H9 (cell line): Measurements from ENCODE around the gene CEP164. TPM values are rescaled to one million over a fixed set of nuclear protein-coding genes. Genes with fewer than 3 reads are reported as not detected.

ENCODE experiments used
- DNase-seq: peaks from one replicate; pipeline ENCODE4 v3.0.0-alpha.2; 2017
- H2AFZ ChIP-seq: one replicate; pipeline ENCODE4 v1.6.1; 2013; ENCODE audit warnings: mild to moderate bottlenecking, low read length, control low read depth, moderate library complexity
- H2AK5ac ChIP-seq: 2 replicates; pipeline ENCODE4 v1.6.1; 2013; ENCODE audit warnings: low read length, control low read depth, mixed read lengths; ENCODE audit not compliant: insufficient read length
- H2BK120ac ChIP-seq: one replicate; pipeline ENCODE4 v1.6.1; 2013; ENCODE audit warnings: low read depth, mild to moderate bottlenecking, low read length, control low read depth, inconsistent platforms; ENCODE audit not compliant: poor library complexity, severe bottlenecking
- H2BK12ac ChIP-seq: 2 replicates; pipeline ENCODE4 v1.6.1; 2013; ENCODE audit warnings: low read length, control low read depth, mixed read lengths, low read depth; ENCODE audit not compliant: insufficient read length
- H2BK15ac ChIP-seq: 2 replicates; pipeline ENCODE4 v1.6.1; 2013; ENCODE audit warnings: low read depth, low read length, control low read depth
- H2BK20ac ChIP-seq: one replicate; pipeline ENCODE4 v1.6.1; 2013; ENCODE audit warnings: low read depth, mild to moderate bottlenecking, low read length, control low read depth, inconsistent platforms; ENCODE audit not compliant: poor library complexity, severe bottlenecking
- H2BK5ac ChIP-seq: 2 replicates; pipeline ENCODE4 v1.6.1; 2013; ENCODE audit warnings: low read length, control low read depth, mixed read lengths; ENCODE audit not compliant: insufficient read length
- H3K14ac ChIP-seq: 2 replicates; pipeline ENCODE4 v1.6.1; 2013; ENCODE audit warnings: low read length, control low read depth; ENCODE audit not compliant: insufficient read depth
- H3K18ac ChIP-seq: 2 replicates; pipeline ENCODE4 v1.6.1; 2013; ENCODE audit warnings: low read depth, mild to moderate bottlenecking, mixed read lengths, low read length, control low read depth; ENCODE audit not compliant: insufficient read length
- H3K23ac ChIP-seq: 2 replicates; pipeline ENCODE4 v1.6.1; 2013; ENCODE audit warnings: low read length, control low read depth, mixed read lengths, low read depth; ENCODE audit not compliant: insufficient read length
- H3K23me2 ChIP-seq: 2 replicates; pipeline ENCODE4 v1.6.1; 2013; ENCODE audit warnings: low read depth, mild to moderate bottlenecking, mixed read lengths, low read length, control low read depth; ENCODE audit not compliant: insufficient read length, poor library complexity, severe bottlenecking
- H3K27ac ChIP-seq: 2 replicates; pipeline ENCODE4 v1.5.1; 2013; ENCODE audit warnings: low read length, control low read depth, mixed read lengths, low read depth; ENCODE audit not compliant: insufficient read length
- H3K27me3 ChIP-seq: 2 replicates; pipeline ENCODE4 v1.6.1; 2013; ENCODE audit warnings: low read length, control low read depth, inconsistent platforms; ENCODE audit not compliant: insufficient read depth
- H3K4ac ChIP-seq: 2 replicates; pipeline ENCODE4 v1.6.1; 2013; ENCODE audit warnings: low read depth, mild to moderate bottlenecking, control low read depth, inconsistent platforms, low read length, moderate library complexity
- H3K4me1 ChIP-seq: 2 replicates; pipeline ENCODE4 v1.6.1; 2013; ENCODE audit warnings: low read length, control low read depth, inconsistent platforms; ENCODE audit not compliant: insufficient read depth
- H3K4me2 ChIP-seq: 2 replicates; pipeline ENCODE4 v1.6.1; 2013; ENCODE audit warnings: low read length, control low read depth, mixed read lengths; ENCODE audit not compliant: insufficient read length, insufficient read depth
- H3K56ac ChIP-seq: 2 replicates; pipeline ENCODE4 v1.6.1; 2013; ENCODE audit warnings: low read depth, mild to moderate bottlenecking, mixed read lengths, low read length, control low read depth; ENCODE audit not compliant: insufficient read length
- H3K79me1 ChIP-seq: 2 replicates; pipeline ENCODE4 v1.6.1; 2013; ENCODE audit warnings: low read depth, mild to moderate bottlenecking, moderate library complexity, low read length, control low read depth, inconsistent platforms; ENCODE audit not compliant: insufficient read depth, poor library complexity, severe bottlenecking
- H3K79me2 ChIP-seq: 2 replicates; pipeline ENCODE4 v1.6.1; 2013; ENCODE audit warnings: low read length, control low read depth, inconsistent platforms; ENCODE audit not compliant: insufficient read depth
- H3K9ac ChIP-seq: 2 replicates; pipeline ENCODE4 v1.6.1; 2013; ENCODE audit warnings: low read length, control low read depth, mixed read lengths; ENCODE audit not compliant: insufficient read length; ENCODE audit errors: extremely low read depth
- H3K9me3 ChIP-seq: one replicate; pipeline ENCODE4 v1.6.1; 2013; ENCODE audit warnings: low read depth, low read length, inconsistent platforms; ENCODE audit not compliant: control insufficient read depth
- H3T11ph ChIP-seq: one replicate; pipeline ENCODE4 v1.6.1; 2013; ENCODE audit warnings: mild to moderate bottlenecking, low read length, control low read depth, inconsistent platforms
- H4K20me1 ChIP-seq: one replicate; pipeline ENCODE4 v1.6.1; 2013; ENCODE audit not compliant: control insufficient read depth, insufficient read length, insufficient read depth
- H4K5ac ChIP-seq: 2 replicates; pipeline ENCODE4 v1.6.1; 2013; ENCODE audit warnings: low read depth, mild to moderate bottlenecking, mixed read lengths, low read length, control low read depth; ENCODE audit not compliant: insufficient read length
- H4K8ac ChIP-seq: replicated peaks from 2 replicates; pipeline ENCODE4 v1.6.1; 2013; ENCODE audit warnings: low read length, control low read depth, mixed read lengths, low read depth; ENCODE audit not compliant: insufficient read length
- H4K91ac ChIP-seq: 2 replicates; pipeline ENCODE4 v1.6.1; 2013; ENCODE audit warnings: low read depth, mild to moderate bottlenecking, moderate library complexity, mixed read lengths, low read length, control low read depth; ENCODE audit not compliant: insufficient read length
- H3K27ac Mint-ChIP-seq, 3 experiments: 2 replicates in 2 of 3; 3 replicates in 1 of 3; pipeline ENCODE4 v1.8.0; 2020 to 2021; ENCODE audit warnings: mixed read lengths in 3 of 3, mild to moderate bottlenecking in 1 of 3, moderate library complexity in 1 of 3
- H3K27me3 Mint-ChIP-seq: 2 replicates; pipeline ENCODE4 v1.8.0; 2021; ENCODE audit warnings: low read depth, mild to moderate bottlenecking, moderate library complexity, mixed read lengths
- H3K36me3 Mint-ChIP-seq, 3 experiments: 2 replicates in 2 of 3; 3 replicates in 1 of 3; pipeline ENCODE4 v1.8.0; 2020 to 2021; ENCODE audit warnings: low read depth in 3 of 3, mixed read lengths in 3 of 3; ENCODE audit not compliant: insufficient read depth in 1 of 3
- H3K4me1 Mint-ChIP-seq, 2 experiments: 2 replicates each; pipeline ENCODE4 v1.8.0; 2020; ENCODE audit warnings: mixed read lengths in 2 of 2
- H3K4me3 Mint-ChIP-seq, 2 experiments: 2 replicates in 1 of 2; 3 replicates in 1 of 2; pipeline ENCODE4 v1.8.0; 2020 to 2021; ENCODE audit warnings: mild to moderate bottlenecking in 2 of 2, mixed read lengths in 2 of 2, moderate library complexity in 1 of 2
- H3K9me3 Mint-ChIP-seq, 2 experiments: 2 replicates in 1 of 2; 3 replicates in 1 of 2; pipeline ENCODE4 v1.8.0; 2020; ENCODE audit warnings: mild to moderate bottlenecking in 2 of 2, mixed read lengths in 2 of 2, moderate library complexity in 1 of 2
- WGBS: extraction: QIAGEN DNeasy Blood & Tissue Kit; methylation state at CpG from one replicate; pipeline ENCODE4 v1.1.7; 2013; ENCODE audit warnings: missing lambda C conversion rate, low lambda C conversion rate, mixed read lengths; ENCODE audit not compliant: insufficient read length; ENCODE audit errors: extremely low coverage; 5-methylcytosine and 5-hydroxymethylcytosine counted together
- total RNA-seq: library from RNA; stranded (reverse); gene quantifications from 2 replicates; pipeline ENCODE4 v1.2.1, GENCODE V29; 2021
- TF ChIP-seq, protein P1 (sequence below): fragments of 200-600 bp; sonication (generic); conservative IDR thresholded peaks from 3 replicates; pipeline ENCODE4 v1.8.0; 2021; ENCODE audit warnings: antibody characterized with exemption, mild to moderate bottlenecking

CEP164 gene
- total RNA-seq, 1 experiment from 2014 or later = 24.9 TPM

GRCh38 chr11:117334896-117335295, 7.2 kb downstream of the CEP164 start:
- Histone ChIP-seq H3K79me2 (no peaks in the 10 kb centered on the region), H3T11ph (no peak overlapping the region), H4K8ac (no peak overlapping the region), H3K4me2 (no peak overlapping the region), H2AK5ac (no peak overlapping the region), H2AFZ (no peak overlapping the region), H3K4ac (no peak overlapping the region), H3K9me3 (no peaks in the 10 kb centered on the region), H4K5ac (no peak overlapping the region), H2BK15ac (no peak overlapping the region), H3K4me1 (no peaks in the 10 kb centered on the region), H3K27ac (no peak overlapping the region), H3K79me1 (no peaks in the 10 kb centered on the region), H3K27me3 (no peaks in the 10 kb centered on the region), H3K18ac (no peak overlapping the region), H2BK120ac (no peak overlapping the region), H2BK20ac (no peak overlapping the region), H3K23me2 (no peaks in the 10 kb centered on the region), H3K9ac (no peak overlapping the region), H4K20me1 (no peaks in the 10 kb centered on the region), H4K91ac (no peak overlapping the region), H3K56ac (no peak overlapping the region), H3K14ac (no peak overlapping the region), H3K23ac (no peak overlapping the region), H2BK12ac (no peak overlapping the region), H2BK5ac (no peak overlapping the region)
- Mint-ChIP-seq H3K27ac (no peak overlapping the region), H3K4me3 (no peak overlapping the region), H3K36me3 (peaks cover 0 to 14% (median 11%) of the 10 kb centered on the region in 3 experiments; a peak in 5 of 7 replicates), H3K4me1 (no peaks in the 10 kb centered on the region), H3K9me3 (no peaks in the 10 kb centered on the region), H3K27me3 (no peaks in the 10 kb centered on the region)
- no peak for DNase-seq
- TF ChIP-seq, protein P1, sequence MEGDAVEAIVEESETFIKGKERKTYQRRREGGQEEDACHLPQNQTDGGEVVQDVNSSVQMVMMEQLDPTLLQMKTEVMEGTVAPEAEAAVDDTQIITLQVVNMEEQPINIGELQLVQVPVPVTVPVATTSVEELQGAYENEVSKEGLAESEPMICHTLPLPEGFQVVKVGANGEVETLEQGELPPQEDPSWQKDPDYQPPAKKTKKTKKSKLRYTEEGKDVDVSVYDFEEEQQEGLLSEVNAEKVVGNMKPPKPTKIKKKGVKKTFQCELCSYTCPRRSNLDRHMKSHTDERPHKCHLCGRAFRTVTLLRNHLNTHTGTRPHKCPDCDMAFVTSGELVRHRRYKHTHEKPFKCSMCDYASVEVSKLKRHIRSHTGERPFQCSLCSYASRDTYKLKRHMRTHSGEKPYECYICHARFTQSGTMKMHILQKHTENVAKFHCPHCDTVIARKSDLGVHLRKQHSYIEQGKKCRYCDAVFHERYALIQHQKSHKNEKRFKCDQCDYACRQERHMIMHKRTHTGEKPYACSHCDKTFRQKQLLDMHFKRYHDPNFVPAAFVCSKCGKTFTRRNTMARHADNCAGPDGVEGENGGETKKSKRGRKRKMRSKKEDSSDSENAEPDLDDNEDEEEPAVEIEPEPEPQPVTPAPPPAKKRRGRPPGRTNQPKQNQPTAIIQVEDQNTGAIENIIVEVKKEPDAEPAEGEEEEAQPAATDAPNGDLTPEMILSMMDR = no peak
- WGBS = no CpG with 5 or more reads among the region's 6 CpGs
